ENCODE measurements around the gene FUBP3. TPM values are rescaled to one million over a fixed set of nuclear protein-coding genes. Genes with fewer than 3 reads are reported as not detected.

Gene FUBP3
- total RNA-seq, 1 experiment from 2014 or later = 0.02 TPM

- no peak for DNase-seq (ENCODE audit: low spot score)
Measured at GRCh38 chr9:130634191-130634768, 54.9 kb downstream of the FUBP3 start.

DNA sequence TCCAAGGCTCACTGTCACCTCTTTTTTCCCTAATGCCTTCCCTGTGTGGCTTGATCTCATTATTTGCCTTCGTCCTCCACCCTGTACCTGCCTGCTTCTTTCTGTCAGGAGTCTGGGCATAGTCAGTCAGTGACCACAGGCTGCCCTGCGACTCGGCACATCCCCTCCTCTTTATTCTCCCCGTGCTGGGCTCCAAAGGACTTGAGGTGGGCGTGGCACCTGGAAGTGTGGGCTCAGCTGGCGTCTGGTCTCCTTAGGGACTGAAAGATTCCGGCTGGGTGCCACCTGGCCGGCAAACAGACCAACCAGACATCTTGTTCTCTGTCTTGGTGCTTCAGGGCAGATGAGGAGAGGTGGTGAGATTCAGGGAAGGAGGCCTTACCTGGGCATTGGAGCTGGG is 55.4 kb downstream of the FUBP3 start:
- no peak for DNase-seq (ENCODE audit: low spot score)

- no peak for DNase-seq (ENCODE audit: low spot score)
Measured at GRCh38 chr9:130635306-130635705, 55.9 kb downstream of the FUBP3 start.

DNA sequence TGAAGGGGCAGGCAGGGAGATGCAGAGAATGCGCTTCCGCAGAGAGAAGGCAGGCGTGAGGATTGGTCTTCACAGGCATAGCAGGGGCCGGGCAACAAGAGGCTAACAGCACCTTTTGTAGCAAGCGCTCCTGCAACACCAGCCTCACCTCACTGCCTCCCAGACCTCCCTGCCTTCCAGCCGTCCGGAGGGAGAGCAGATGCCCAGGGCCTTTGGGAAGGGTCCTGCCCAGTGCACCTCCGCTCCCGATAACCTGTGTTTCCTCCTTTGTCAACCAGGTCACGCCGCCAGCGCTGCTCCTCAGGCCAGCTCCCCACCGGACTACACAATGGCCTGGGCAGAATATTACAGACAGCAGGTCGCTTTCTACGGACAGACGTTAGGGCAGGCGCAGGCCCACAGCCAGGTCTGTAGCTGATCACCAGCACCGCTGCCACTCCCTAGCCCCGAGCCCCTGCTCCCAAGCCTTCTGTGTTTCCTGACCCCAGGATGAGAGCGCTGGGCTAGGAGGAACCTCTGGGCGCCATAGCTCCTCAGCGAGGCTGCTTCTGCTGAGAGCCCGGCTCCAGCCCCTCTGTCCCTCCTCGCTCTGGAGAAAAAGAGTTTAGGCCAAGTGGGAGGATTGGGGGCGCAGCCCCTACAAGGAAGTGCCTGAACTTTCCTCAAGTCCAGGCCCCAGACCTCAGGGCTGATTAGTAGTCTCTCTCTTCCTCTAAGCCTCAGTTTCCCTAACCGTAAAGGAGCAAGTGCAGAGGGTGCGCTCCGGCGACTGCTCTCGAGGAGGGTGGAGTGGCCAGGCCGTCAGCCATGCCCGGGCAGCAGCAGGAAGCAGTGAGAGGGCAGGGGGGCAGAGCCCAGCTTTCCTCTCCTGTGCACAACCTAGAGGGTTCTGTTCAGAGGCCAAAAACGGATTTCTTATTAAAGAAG is 56.6 kb downstream of the FUBP3 start:
- no peak for DNase-seq (ENCODE audit: low spot score)

DNA sequence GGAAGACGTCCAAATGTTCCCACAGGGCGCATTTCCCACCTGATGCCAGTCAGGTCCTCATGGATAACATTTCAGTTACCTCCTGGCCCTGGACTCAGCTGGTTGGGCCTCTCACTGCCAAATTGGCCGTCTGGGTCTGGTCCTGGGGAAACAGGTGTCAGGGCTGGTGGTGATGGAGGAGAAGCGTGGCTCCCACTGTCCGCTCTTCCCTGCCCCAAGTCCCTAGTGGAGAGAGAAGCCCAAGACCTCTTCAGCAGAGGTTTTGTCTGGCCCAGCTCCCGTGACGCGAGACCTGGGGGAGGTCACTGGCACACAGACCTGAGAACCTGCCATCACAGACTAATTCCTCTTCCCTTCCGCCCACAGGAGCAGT is 57.3 kb downstream of the FUBP3 start:
- DNase-seq (ENCODE audit: low spot score) = no peak

DNA sequence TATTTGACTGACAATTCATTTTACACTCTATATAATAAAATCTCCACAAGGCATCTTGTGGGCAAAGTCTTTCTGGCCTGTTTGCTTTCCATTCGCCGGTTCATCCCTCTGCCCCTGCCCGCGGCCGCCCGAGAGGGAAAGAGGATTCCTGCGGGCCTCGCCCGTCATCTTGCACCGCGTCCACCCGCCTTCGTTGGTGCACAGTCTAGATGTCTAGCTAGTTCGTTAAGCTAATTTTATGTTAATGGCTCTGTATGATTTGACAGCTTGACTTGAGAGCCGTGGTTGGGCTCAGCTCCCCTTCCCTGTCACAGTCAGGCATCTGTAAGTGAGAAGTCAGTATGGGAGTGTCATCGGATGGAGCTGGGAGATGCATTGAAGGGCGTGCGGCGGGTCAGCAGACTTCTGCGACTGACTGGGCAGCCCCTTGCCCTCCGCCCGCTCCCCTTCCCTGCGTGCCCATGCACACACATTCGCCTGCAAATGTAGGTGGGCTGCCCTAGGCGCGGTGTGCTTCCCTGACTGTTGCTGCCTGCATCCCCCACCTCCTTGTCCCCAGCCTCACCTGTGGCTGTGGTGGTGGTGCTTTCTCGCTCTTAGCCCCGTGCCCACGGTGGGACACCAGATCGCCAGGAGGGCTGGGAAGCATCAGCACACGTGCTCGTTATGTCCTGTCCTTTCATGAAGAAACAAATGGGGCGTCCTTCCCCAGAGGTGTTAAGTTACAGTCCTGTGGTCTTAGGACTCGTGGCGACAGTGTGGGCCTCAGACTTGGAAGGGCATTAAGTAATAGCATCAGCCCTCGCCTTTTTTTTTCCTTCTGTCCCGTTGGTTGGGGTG is 59.1 kb downstream of the FUBP3 start:
- DNase-seq (ENCODE audit: low spot score) = no peak

DNA sequence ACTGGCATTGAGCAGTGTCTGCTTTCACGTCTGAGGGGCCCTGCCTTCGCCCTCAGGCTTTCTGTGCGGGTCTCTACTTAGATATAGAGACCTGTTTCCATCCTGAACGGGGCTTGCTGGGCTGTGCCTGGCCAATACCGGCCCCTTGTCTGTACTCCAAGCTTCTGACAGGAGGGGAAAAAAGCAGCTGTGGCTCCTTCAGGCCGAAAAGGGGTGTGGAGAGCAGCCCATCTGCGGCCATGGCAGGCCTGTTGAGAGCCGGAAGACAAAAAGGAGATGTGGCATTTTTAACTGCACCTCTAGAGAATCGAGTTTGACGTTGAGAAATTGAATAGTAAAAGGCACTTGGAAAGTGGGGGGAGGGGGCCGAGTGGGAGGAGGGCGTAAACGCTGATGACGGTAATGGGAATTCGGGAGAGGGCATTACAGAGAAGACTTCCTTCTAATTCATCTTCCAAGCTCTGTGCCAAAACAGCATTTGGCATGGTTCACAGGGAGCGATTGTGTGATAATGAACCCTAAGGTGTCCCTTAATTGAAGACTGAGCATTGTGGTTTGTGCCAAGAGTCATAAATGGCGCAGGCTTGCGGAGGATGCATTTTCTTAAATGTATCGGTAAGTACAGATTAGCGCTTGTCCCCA is 59.9 kb downstream of the FUBP3 start:
- no peak for DNase-seq (ENCODE audit: low spot score)

GRCh38 chr9:130639866-130640555 is 60.6 kb downstream of the FUBP3 start:
- DNase-seq (ENCODE audit: low spot score) = no peak

GRCh38 chr9:130640681-130641080 is 61.3 kb downstream of the FUBP3 start:
- DNase-seq (ENCODE audit: low spot score) = no peak

DNA sequence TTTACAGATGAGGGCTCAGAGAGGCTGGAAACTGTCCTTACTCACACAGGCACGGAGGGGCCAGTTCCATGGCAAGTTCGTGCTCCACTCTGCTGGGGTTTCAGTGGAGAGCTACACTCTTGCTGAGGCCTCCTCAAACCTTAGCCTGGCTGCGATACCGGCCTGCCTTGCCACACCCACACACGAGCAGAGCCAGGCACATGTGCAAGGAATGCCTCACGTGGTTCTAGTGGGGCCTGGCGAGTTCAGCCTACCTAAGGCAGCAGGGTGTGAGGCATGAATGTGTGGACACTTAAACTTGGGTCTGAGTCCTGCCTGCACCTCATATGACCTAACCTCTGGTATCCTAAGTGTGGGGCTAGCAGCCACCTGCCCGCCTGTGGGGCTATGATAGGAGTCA is 63.5 kb downstream of the FUBP3 start:
- no peak for DNase-seq (ENCODE audit: low spot score)

DNA sequence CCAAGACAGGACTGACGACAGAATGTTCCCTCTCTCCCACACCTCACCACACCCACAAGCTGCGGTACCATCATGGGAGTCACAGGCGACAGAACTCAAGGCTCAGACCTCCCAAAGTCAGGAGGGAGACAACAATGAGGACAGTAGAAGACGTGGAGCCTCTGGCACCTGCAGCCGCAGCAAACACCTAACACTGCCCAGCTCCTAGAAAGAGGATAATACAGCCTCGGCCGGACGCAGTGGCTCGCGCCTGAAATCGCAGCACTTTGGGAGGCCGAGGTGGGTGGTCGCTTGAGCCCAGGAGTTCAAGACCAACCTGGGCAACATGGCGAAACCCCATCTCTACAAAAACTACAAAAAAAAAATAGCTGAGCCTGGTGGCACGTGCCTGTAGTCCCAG is 71.8 kb downstream of the FUBP3 start:
- DNase-seq (ENCODE audit: low spot score) = no peak

DNA sequence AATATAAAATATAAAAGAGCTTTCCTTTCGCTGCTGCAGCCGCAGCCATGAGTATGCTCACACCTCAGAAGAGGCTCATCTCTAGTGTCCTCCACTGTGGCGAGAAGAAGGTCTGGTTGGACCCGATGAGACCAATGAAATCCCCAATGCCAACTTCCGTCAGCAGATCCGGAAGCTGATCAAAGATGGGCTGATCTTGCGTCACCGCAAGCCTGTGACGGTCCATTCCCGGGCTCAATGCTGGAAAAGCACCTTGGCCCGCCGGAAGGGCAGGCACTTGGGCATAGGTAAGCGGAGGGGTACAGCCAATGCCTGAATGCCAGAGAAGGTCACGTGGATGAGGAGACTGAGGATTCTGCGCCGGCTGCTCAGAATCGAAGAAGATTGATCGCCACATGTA is 72.4 kb downstream of the FUBP3 start:
- DNase-seq (ENCODE audit: low spot score) = no peak

- no peak for DNase-seq (ENCODE audit: low spot score)
Measured at GRCh38 chr9:130654879-130655278, 75.5 kb downstream of the FUBP3 start.

DNA sequence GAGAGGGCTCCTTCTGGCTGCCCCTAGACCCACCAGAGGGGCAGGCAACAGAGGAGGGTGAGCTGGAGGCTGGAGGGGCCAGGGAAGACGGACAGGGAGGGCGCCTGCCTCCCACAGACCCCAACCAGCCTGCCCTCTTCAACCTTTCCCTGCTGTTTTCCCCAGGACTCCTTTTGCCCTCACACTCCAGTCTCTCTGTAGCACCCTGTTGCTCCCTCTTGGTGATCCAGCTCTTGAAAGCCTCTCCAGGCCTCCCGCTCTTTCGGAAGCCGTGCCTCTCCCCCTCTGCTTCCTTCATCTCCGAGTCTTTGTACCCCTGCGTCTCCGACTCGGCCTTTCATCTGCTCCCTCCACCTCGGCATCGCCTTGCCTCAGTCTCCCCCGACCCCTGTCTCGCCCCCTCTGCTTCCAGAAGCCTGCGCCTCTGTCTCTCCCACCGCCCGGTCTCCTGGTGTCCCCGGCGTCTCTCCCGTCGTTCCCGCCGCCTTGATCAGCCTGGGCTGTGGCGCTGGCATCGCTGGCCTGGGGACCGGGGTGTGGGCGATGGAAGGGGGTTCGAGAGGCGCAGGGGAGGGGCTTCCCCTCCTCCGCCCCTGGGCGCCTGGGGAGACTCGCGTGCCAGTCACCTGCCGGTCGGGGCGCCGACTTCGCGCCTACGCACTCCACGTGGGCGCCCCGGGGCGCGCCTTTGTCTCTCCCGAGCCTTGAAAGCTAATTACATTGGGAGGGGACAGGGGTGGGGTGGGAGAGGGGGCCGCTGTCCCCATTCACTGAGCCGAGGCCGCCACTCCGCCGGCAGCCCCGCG is 79.7 kb downstream of the FUBP3 start:
- DNase-seq (ENCODE audit: low spot score) = no peak

DNA sequence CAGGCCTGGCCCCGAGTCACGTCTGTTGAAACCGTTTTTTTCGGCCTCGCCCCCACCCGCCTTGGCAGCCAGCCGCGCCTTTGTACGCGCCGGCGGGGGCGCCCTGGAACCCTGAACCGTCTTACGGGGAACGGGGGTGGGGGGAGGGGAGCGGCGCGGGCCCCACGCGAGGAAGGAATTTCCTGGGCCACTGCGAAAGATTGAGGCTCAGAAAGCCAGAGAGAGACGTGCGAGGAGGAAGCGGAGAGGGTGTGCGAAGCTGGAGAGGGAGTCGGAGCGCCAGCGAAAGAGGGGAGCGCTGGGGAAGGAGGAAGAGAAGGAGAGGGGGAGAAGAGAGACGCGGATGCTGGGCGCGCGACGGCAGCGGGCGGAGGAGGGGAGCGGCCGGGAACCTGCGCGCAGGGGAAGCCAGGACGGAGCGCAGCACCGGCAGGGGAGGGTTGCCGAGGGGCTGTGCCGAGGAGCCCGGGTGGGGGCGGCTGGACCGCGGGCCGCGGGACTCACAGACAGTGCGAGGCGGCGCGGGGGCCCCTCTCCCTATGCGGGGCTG is 80.4 kb downstream of the FUBP3 start:
- DNase-seq (ENCODE audit: low spot score) = no peak

DNA sequence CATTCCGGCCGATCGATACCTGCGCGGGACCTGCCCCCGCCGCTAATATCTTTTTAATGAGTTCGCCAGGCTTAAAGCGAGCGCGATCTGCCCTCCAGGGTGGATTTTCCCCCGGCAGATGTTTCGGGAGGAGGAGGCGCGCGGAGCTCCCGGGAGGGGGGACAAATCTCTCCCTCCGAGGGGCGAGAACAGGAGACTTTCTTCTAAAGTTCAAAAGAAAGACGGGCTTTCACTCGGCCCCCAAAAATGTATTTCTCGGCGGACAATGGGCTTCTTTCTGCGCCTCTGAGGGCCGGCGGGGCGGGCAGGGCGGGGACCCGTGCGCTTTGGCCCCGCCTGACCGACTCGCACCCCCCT is 80.9 kb downstream of the FUBP3 start:
- DNase-seq (ENCODE audit: low spot score) = no peak

DNA sequence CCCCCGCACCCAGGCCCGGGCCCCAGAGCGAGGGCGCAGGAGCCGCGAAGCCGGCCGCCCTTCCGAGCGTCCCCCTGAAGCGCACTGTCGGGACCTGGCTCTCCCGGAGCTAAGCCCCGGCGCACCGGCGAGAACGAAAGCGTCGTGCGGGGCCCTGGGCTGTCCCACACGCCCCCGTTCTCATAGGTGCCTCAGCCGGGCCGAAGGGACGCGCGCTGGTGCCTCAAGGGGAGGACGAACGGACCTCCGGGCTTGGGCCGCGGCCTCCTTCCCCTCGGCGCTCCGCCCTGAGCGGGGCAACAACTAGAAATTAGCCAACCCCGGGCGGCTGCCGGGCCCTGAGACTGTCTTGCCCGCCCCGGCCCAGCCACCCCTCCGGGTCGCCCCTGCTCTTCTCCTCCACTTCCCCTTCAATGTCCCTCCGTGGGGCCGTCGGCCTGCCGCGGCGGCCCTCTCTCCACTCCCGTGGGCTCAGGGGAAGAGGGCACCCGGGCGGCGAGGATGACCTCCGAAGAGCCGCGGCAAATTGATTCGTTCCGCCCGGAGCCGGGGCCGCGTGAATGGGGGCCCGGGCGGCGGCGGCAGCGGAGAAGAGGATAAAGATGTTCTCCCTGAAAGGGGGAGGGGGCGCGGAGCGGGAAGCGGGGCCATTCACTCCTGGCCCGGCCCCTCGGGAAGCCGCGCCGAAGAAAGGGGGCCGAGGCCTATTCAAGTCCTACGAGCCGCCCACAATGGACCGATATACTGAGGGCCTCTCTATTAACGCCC is 81.5 kb downstream of the FUBP3 start:
- DNase-seq (ENCODE audit: low spot score) = no peak

GRCh38 chr9:130661451-130662098 is 82.2 kb downstream of the FUBP3 start:
- DNase-seq (ENCODE audit: low spot score) = no peak

Data from A172 (cell line).